Liver (tissue), 9 donors: ENCODE results near the gene SURF6. TPM values are rescaled to one million over a fixed set of nuclear protein-coding genes. Genes with fewer than 3 reads are reported as not detected.

Experiments used
- DNase-seq: peaks from one replicate; pipeline ENCODE4 v3.0.0-alpha.2; 2017; ENCODE audit warnings: low spot score
- H3K27ac ChIP-seq, 2 donors: one replicate each; pipeline ENCODE4 v1.7.0; 2013; ENCODE audit warnings: inconsistent platforms in 2 of 2, low read length in 2 of 2, control low read depth in 1 of 2, low read depth in 1 of 2, mild to moderate bottlenecking in 1 of 2
- H3K27me3 ChIP-seq, 4 donors: one replicate each; pipeline versions ENCODE4 v1.6.1 to v1.7.0; 2013; ENCODE audit warnings: low read length in 3 of 4, inconsistent platforms in 1 of 4, mild to moderate bottlenecking in 1 of 4, moderate library complexity in 1 of 4; ENCODE audit not compliant: control insufficient read depth in 4 of 4, insufficient read depth in 4 of 4
- H3K36me3 ChIP-seq, 4 donors: one replicate each; pipeline versions ENCODE4 v1.6.1 to v1.7.0; 2013; ENCODE audit warnings: low read length in 3 of 4, mild to moderate bottlenecking in 3 of 4, low read depth in 1 of 4, moderate library complexity in 1 of 4; ENCODE audit not compliant: control insufficient read depth in 4 of 4, insufficient read depth in 3 of 4
- H3K4me1 ChIP-seq, 4 donors: one replicate each; pipeline versions ENCODE4 v1.6.1 to v1.7.0; 2013; ENCODE audit warnings: low read length in 3 of 4, mild to moderate bottlenecking in 3 of 4, moderate library complexity in 1 of 4; ENCODE audit not compliant: control insufficient read depth in 4 of 4, insufficient read depth in 4 of 4
- H3K4me3 ChIP-seq, 3 donors: one replicate each; pipeline versions ENCODE4 v1.6.1 to v1.7.0; 2013; ENCODE audit warnings: low read length in 3 of 3, control low read depth in 1 of 3, low read depth in 1 of 3, mild to moderate bottlenecking in 1 of 3
- H3K9ac ChIP-seq, 2 donors: one replicate each; pipeline ENCODE4 v1.7.0; 2013; ENCODE audit warnings: low read length in 2 of 2, mild to moderate bottlenecking in 2 of 2, moderate library complexity in 2 of 2, control low read depth in 1 of 2, low read depth in 1 of 2
- H3K9me3 ChIP-seq, 4 donors: one replicate each; pipeline versions ENCODE4 v1.6.1 to v1.7.0; 2013; ENCODE audit warnings: low read length in 3 of 4; ENCODE audit not compliant: control insufficient read depth in 4 of 4
- EGR1 ChIP-seq, 2 donors: IDR thresholded peaks; 2 replicates each; pipeline ENCODE4 v1.6.1; 2016 to 2018; ENCODE audit warnings: antibody characterized with exemption in 2 of 2, low read depth in 2 of 2
- FOXA1 ChIP-seq: IDR thresholded peaks from 2 replicates; pipeline ENCODE4 v1.6.1; 2016; ENCODE audit warnings: antibody characterized with exemption
- FOXA2 ChIP-seq: IDR thresholded peaks from 2 replicates; pipeline ENCODE4 v1.6.1; 2016; ENCODE audit warnings: antibody characterized with exemption
- GABPA ChIP-seq, 2 donors: IDR thresholded peaks in 1 of 2; conservative IDR thresholded peaks in 1 of 2; 2 replicates each; pipeline ENCODE4 v1.6.1; 2016; ENCODE audit warnings: antibody characterized with exemption in 2 of 2, mild to moderate bottlenecking in 1 of 2, moderate library complexity in 1 of 2
- HNF4A ChIP-seq, 2 donors: conservative IDR thresholded peaks; 2 replicates each; pipeline ENCODE4 v1.6.1; 2016; ENCODE audit warnings: antibody characterized with exemption in 2 of 2, mild to moderate bottlenecking in 2 of 2
- JUND ChIP-seq, 2 donors: IDR thresholded peaks; 2 replicates each; pipeline ENCODE4 v1.6.1; 2016; ENCODE audit warnings: antibody characterized with exemption in 2 of 2
- MAX ChIP-seq: IDR thresholded peaks from 2 replicates; pipeline ENCODE4 v1.6.1; 2016; ENCODE audit warnings: antibody characterized with exemption
- RAD21 ChIP-seq, 2 donors: IDR thresholded peaks; 2 replicates each; pipeline ENCODE4 v1.6.1; 2016; ENCODE audit warnings: antibody characterized with exemption in 2 of 2, mild to moderate bottlenecking in 2 of 2
- REST ChIP-seq: IDR thresholded peaks from 2 replicates; pipeline ENCODE4 v1.6.1; 2016; ENCODE audit warnings: antibody characterized with exemption, mild to moderate bottlenecking
- RXRA ChIP-seq, 2 donors: IDR thresholded peaks; 2 replicates each; pipeline ENCODE4 v1.6.1; 2017 to 2018; ENCODE audit warnings: antibody characterized with exemption in 2 of 2, mild to moderate bottlenecking in 1 of 2
- TAF1 ChIP-seq: conservative IDR thresholded peaks from 2 replicates; pipeline ENCODE4 v1.6.1; 2016; ENCODE audit warnings: antibody characterized with exemption, mild to moderate bottlenecking
- YY1 ChIP-seq: IDR thresholded peaks from 2 replicates; pipeline ENCODE4 v1.6.1; 2016; ENCODE audit warnings: antibody characterized with exemption, mild to moderate bottlenecking
- WGBS: extraction: QIAGEN DNeasy Blood & Tissue Kit; methylation state at CpG from one replicate; pipeline ENCODE4 v1.1.7; 2013; 5-methylcytosine and 5-hydroxymethylcytosine counted together
- polyA plus RNA-seq, 2 donors: library from polyadenylated mRNA; stranded (reverse) in 1 of 2; unstranded in 1 of 2; fragments of 200-250 nt in 1 of 2; fragments of >200 nt in 1 of 2; fragmentation: Nextera tagmentation in 1 of 2; extraction: Ambion mirVana in 1 of 2; gene quantifications; one replicate each; pipeline versions ENCODE4 v1.2.1 to v1.2.3, GENCODE V29; 2013 to 2015
- total RNA-seq, 2 donors: library from RNA; depleted of rRNA; stranded (reverse); fragments of >200 nt; gene quantifications; one replicate each; pipeline ENCODE4 v1.2.3, GENCODE V29; 2014
- TF ChIP-seq, protein P1 (sequence below): IDR thresholded peaks from 2 replicates; pipeline ENCODE4 v1.6.1; 2016; ENCODE audit warnings: antibody characterized with exemption
- donor health status: healthy.
- donor health status: healthy.
- donor health status: healthy.
- donor health status: healthy.
- donor health status: healthy.

Gene SURF6
- total and polyA plus RNA-seq, 4 donors: 4.1 to 12.9 (median 7.2) TPM

GRCh38 chr9:133370685-133371084, 34.7 kb upstream of the SURF6 start (continued):
- TF ChIP-seq REST (peak; percentile 43), FOXA1 (peak; percentile 93), HNF4A (conservative IDR thresholded peaks at IDR 0.05) (peak in 1 of 2 donors; percentile 22), EGR1 (IDR thresholded peaks at IDR 0.05; ENCODE audit: low read depth in 2 of 2) (peak in 1 of 2 donors; percentile 21), RAD21 (IDR thresholded peaks at IDR 0.05) (no peak), FOXA2 (peak; percentile 93)

- DNase-seq: no peak
- whole genome bisulfite sequencing: 76% methylated on average over 7 of the region's 7 CpGs
- Histone ChIP-seq H3K9ac (no peak overlapping the region), H3K4me3 (no peak overlapping the region), H3K27me3 (no peaks in the 10 kb centered on the region), H3K9me3 (no peaks in the 10 kb centered on the region), H3K4me1 (peaks cover 28 to 75% (median 65%) of the 10 kb centered on the region in 4 donors), H3K27ac (peak overlapping the region; percentile 62 to 71), H3K36me3 (peaks cover 8 to 33% (median 24%) of the 10 kb centered on the region in 4 donors)
- TF ChIP-seq, protein P1, sequence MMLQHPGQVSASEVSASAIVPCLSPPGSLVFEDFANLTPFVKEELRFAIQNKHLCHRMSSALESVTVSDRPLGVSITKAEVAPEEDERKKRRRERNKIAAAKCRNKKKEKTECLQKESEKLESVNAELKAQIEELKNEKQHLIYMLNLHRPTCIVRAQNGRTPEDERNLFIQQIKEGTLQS: no peak
- TF ChIP-seq GABPA (IDR thresholded peaks at IDR 0.05 in 1 of 2, conservative IDR thresholded peaks at IDR 0.05 in 1 of 2): no peak
- no peak for TF ChIP-seq RXRA (IDR thresholded peaks at IDR 0.05)
- no peak for TF ChIP-seq FOXA1
- TF ChIP-seq RAD21 (IDR thresholded peaks at IDR 0.05): no peak
- TF ChIP-seq TAF1: no peak
Observed at GRCh38 chr9:133369933-133370332, 33.9 kb upstream of the SURF6 start.

GRCh38 chr9:133369422-133369821, 33.4 kb upstream of the SURF6 start:
- Histone ChIP-seq H3K4me3 (no peak overlapping the region), H3K4me1 (peaks cover 28 to 75% (median 65%) of the 10 kb centered on the region in 4 donors), H3K36me3 (peaks cover 9 to 36% (median 27%) of the 10 kb centered on the region in 4 donors), H3K27me3 (no peaks in the 10 kb centered on the region), H3K9ac (no peak overlapping the region), H3K27ac (peak overlapping the region; percentile 62 to 71), H3K9me3 (no peaks in the 10 kb centered on the region)
- TF ChIP-seq HNF4A (conservative IDR thresholded peaks at IDR 0.05): no peak
- TF ChIP-seq MAX: no peak
- TF ChIP-seq RXRA (IDR thresholded peaks at IDR 0.05): no peak
- no peak for TF ChIP-seq RAD21 (IDR thresholded peaks at IDR 0.05)
- no peak for TF ChIP-seq JUND (IDR thresholded peaks at IDR 0.05)
- TF ChIP-seq YY1: no peak
- no peak for DNase-seq
- 75% methylated on average over 6 of the region's 6 CpGs for WGBS
